HL-60/S4 treated with phorbol 12-myristate 13-acetate at 8.2 ng/mL for 4 days and 3 days (cell line): Measurements from ENCODE around the gene AK8.

ENCODE experiments used
- in situ Hi-C: fragments of 300-500 bp; cut with MboI; formaldehyde crosslinking; loops from 2 replicates; pipeline ENCODE4 v1.15.0; 2022; ENCODE audit warnings: low sequenced_read_pairs

Gene AK8

GRCh38 chr9:132887181-132888120 is 9.4 kb upstream of the AK8 start:
- in situ Hi-C loops, result no loop called here

- in situ Hi-C loops, result no loop called here
Measured at GRCh38 chr9:132886334-132886725, 8.2 kb upstream of the AK8 start.

- in situ Hi-C loops, result no loop called here
Measured at GRCh38 chr9:132885720-132886333, 7.7 kb upstream of the AK8 start.

DNA sequence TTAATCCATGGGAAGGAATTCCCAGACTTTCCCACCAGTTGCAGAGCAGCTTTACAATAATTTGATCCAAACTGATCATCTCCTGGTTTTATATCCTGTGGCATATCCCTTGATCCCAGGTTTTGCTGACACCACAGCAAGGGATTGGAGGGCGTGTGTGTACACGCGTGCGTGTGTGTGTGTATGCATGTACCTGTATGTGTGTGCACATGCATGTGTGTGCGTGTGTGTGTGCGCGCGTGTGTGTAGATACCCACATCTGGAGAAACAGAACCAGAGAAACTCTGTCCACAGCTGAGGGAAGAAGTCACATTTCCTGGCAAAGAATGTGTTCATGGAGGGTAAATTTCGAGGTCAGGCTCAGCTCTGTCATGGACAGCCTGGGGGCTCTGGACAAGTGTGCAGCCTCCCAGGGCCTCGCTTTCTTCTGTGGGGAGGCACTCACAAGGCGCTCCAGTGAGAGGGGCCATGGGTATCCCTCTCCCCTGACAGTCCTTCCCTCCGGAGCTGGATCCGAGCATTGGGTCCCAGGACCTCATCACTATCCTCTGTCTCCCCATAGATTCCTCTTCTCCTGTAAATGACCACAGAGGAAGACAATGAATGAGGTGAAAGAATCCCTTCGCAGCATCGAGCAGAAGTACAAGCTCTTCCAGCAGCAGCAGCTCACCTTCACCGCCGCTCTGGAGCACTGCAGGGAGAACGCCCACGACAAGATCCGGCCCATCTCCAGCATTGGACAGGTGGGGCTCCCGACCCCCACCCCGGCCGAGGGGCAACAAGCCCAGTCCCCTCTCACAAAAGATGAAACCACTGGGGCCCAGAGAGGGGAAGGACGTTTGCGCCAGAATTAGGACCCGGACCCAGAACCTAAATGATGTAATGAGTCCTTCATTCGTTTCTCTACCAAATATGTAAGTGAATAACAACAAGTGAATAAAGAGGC is 5.5 kb upstream of the AK8 start:
- in situ Hi-C loops, result no loop called here

DNA sequence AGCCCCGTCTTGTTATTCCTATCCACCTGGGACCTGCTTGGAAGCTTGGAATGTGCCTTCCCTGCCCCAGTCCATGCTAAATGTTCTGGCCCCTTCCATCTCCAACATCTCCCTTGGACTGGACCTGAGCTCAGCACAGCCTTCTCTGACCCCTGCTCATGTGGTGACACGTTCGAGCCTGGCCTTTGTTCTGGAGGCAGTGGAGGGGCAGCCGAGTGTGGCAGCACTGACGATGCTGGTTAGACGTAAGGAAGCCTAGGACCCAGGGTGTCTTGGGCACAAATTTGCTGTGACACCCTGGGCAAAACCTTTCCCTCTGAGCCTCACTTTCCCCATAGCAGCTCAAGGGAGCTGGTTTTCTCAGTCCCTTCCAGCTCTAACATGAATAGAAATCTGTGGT is 4.5 kb upstream of the AK8 start:
- in situ Hi-C loops, result no loop called here

DNA sequence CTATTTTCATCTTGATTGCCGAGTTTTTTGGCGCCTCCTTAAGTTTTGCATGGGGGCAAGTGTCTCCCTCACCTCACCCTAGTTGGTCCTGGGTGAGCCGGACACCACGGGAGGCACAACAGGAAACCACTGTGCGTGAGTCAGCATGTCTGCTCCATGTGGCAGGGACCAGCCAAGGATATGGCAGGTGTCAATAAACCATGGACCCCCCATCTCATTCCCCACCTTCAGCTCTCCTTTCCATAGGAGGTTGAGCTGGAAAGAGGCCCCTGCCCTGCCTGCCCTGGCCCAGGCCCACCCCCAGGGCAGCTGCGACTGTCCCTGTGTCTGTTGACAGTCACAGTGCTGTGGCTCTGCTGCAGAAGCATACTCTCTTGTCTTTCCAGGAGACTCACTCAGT is 3.7 kb upstream of the AK8 start:
- in situ Hi-C loops, result no loop called here

DNA sequence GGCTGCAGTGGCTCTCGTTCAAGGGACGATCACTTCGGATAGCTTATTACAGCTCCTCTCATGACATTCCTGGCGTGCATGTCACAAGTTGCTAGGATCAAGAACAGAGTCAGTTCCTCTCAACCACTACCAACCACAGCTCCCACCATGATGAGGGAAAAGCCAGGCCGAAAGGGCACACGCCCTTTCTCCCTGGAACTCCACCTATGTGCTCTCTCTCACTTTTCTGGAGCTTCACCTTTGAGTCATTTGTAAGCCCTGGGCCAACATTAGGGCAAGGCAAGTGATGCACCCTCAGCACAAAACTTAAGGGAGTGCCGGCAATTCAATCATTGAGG is 2.2 kb upstream of the AK8 start:
- in situ Hi-C loops, result no loop called here

GRCh38 chr9:132879457-132880323 is 1.6 kb upstream of the AK8 start:
- in situ Hi-C loops, result no loop called here

- in situ Hi-C loops, result no loop called here
Measured at GRCh38 chr9:132878695-132879456, 792 bp upstream of the AK8 start, which contains the start of gene SPACA9. SPACA9 (plus strand) TSS chr9:132878898; CDS start chr9:132883948, 5,050 bp downstream.

DNA sequence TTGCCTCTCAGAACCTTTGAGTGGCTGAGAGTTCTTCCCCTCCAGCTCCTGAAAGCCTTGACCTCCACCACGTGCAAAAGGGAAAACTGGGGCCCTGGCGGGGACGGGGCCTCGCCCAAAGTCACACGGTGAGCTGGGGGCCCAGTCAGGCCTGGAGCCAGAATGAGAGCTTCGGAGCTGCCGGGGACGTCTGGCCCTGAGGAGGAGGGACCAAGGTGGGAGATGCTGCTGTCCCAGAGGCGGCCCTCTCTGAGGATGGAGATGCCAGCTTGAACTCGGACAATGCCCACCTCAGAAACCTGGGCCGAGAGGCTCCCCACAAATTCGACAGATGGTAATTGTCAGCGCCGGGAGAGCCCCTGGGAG is 643 bp downstream of the AK8 start:
- in situ Hi-C loops, result no loop called here

- in situ Hi-C loops, result no loop called here
Measured at GRCh38 chr9:132876849-132877248, 1.2 kb downstream of the AK8 start.

GRCh38 chr9:132875159-132875558 is 2.9 kb downstream of the AK8 start:
- in situ Hi-C loops, result no loop called here

DNA sequence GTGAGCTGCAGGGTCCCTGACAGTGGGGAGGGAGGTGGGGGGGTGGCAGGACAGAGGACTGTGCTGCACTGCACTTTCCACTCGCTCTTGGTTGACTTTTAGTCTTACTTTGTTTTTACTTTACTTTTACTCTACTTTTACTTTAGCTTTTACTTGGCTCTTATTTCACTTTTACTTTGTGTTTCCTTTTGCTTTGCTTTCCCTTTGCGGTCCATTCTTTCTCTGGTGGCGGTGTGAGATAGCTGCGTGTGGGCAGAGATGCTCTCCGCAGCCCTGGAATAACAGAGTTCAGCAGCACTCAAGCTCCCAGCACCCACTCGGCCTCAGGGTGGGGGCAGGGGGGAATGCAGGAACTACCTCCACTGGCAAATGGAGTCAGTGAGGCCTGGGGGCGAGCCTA is 4.7 kb downstream of the AK8 start:
- in situ Hi-C loops, result no loop called here

DNA sequence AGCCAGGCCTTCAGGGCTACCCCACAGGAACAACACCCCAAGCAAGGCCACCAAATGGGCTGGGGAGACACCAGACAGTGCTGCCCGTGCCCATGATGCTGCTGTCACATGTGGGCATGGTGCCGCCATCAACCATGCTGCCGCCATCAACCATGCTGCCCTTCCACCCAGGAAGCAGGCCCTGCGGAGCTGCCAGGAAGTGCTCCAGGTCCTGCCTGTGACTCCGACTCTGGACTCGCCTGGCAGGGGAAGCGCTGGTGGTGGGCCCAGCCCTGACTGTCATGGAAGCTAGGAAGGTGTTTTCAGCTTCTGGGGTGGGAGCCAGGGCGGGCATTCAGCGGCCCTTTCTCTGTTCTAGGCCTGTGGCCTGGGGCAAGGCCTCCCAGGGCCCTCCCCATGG is 8.8 kb downstream of the AK8 start:
- in situ Hi-C loops, result no loop called here

DNA sequence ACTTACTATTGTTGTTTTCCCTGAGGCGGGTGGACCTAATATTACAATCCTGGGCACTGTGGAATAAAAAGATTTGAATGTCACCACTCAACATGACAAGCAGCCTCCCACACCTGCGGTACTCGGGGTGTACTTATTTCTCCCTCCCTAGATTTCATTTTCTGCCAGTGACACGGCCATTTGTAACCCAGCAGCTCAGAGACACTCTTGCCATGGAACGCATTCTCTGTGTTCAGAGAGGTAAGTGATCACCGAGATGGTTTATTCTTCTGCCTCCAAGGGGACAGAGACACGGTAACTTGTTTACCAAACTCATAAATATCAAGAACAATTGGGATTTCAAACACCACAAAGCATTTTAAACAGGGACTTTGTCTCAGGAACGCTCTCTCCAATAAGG is 11.2 kb downstream of the AK8 start:
- in situ Hi-C loops, result no loop called here

GRCh38 chr9:132864691-132865090 is 13.4 kb downstream of the AK8 start:
- in situ Hi-C loops, result no loop called here

DNA sequence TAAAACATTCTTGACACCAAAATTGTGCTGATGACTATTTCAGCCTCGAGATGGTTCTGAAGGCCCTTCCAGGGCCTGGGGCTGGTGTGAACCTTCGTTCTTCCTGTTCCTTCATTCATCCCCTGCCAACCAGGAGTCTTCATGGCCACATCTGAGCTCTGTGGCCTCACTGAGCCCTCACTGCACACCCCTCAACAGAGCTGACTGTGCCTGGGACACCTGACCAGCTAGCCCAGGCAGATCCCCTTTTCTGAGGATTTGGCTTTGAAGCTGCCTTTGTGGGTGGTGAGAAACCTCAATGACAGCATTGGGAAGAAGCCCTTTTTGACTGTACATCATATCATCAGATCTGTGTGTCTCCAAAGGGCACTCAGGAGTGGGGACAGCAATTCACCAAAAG is 13.8 kb downstream of the AK8 start:
- in situ Hi-C loops, result no loop called here

GRCh38 chr9:132863096-132863495 is 15.0 kb downstream of the AK8 start:
- in situ Hi-C loops, result no loop called here

DNA sequence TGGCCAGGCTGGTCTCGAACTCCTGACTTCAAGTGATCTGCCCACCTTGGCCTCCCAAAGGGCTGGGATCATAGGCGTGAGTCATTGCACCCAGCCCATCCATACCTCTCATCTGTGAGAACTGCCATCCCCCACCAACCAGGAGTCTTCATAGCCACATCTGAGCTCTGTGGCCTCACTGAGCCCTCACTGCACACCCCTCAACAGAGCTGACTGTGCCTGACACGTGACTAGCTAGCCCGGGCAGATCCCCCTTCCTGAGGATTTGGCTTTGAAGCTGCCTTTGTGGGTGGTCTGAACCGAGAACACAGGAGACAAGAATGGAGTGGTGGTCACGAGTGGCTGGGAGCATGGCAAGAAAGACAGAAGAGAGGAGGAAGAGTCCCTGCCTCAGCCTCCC is 15.6 kb downstream of the AK8 start:
- in situ Hi-C loops, result no loop called here

DNA sequence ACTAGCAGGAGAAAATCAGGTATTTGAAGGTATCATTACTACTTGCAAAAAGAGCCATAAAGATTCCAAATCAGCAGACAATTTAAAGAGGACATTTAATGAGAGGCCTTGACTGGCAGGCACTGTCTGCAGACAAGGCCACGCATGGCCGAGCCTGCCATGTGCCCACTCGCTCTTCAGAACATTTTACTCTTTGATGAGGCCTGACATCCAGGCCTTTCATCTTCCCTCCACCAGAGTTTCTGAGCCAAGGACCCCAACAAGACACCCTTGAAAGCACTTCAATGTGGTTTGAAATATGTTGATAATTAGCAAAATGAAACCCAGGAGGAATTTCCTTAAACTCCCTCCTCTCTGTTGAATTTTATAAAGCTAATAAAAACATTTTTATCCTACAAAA is 16.4 kb downstream of the AK8 start:
- in situ Hi-C loops, result no loop called here
